PFSK-1 (cell line): ENCODE measurements around the gene DCHS1.

ENCODE experiments used
- FOXP2 ChIP-seq: optimal IDR thresholded peaks from 2 replicates; pipeline ENCODE3; 2011; ENCODE audit warnings: borderline replicate concordance, control low read depth, inconsistent platforms; ENCODE audit not compliant: insufficient read depth; ENCODE audit errors: extremely low read length, extremely low read depth
- POLR2AphosphoS5 ChIP-seq: IDR thresholded peaks from 2 replicates; pipeline ENCODE4 v1.6.1; 2012; ENCODE audit warnings: low read depth, mild to moderate bottlenecking, control low read depth, low read length, moderate library complexity
- REST ChIP-seq, 2 experiments: IDR thresholded peaks; 2 replicates each; pipeline versions ENCODE4 v1.6.1 to v1.8.0; 2011 to 2012; ENCODE audit warnings: low read depth in 2 of 2, low read length in 2 of 2, control low read depth in 1 of 2, inconsistent platforms in 1 of 2, mild to moderate bottlenecking in 1 of 2, moderate library complexity in 1 of 2; ENCODE audit not compliant: insufficient read depth in 1 of 2
- SIN3A ChIP-seq: IDR thresholded peaks from 2 replicates; pipeline ENCODE4 v1.6.1; 2012; ENCODE audit warnings: mild to moderate bottlenecking, low read length, moderate library complexity, borderline replicate concordance; ENCODE audit not compliant: insufficient read depth
- TAF1 ChIP-seq: IDR thresholded peaks from 2 replicates; pipeline ENCODE4 v1.6.1; 2012; ENCODE audit warnings: low read length, control low read depth, borderline replicate concordance; ENCODE audit not compliant: insufficient read depth

GRCh38 chr11:6628526-6628925 lies 27.1 kb downstream of the DCHS1 start:
- no peak for TF ChIP-seq SIN3A
- TF ChIP-seq POLR2AphosphoS5: no peak
- TF ChIP-seq TAF1: no peak
- TF ChIP-seq REST (IDR thresholded peaks at IDR 0.05; ENCODE audit: insufficient read depth in 1 of 2, low read depth in 2 of 2, low read length in 2 of 2): no peak
- TF ChIP-seq FOXP2: no peak
